Tibial nerve (tissue), 4 donors: ENCODE measurements around the gene TAGLN3.

Experiments used
- CTCF ChIP-seq, 5 experiments: fragments of 200-600 bp in 3 of 5; fragments of 450-650 bp in 2 of 5; sonication (generic) in 3 of 5; IDR thresholded peaks; one replicate each; pipeline ENCODE4 v1.5.1; 2016 to 2019; ENCODE audit warnings: antibody characterized with exemption in 5 of 5, mild to moderate bottlenecking in 3 of 5, moderate library complexity in 2 of 5
- EP300 ChIP-seq, 2 donors: sonication (generic); formaldehyde crosslinking; IDR thresholded peaks; one replicate each; pipeline ENCODE4 v1.6.1; 2017; ENCODE audit warnings: antibody characterized with exemption in 2 of 2, mild to moderate bottlenecking in 1 of 2
- POLR2A ChIP-seq, 2 donors: fragments of 450-650 bp; IDR thresholded peaks; one replicate each; pipeline ENCODE4 v1.6.1; 2017; ENCODE audit warnings: antibody characterized with exemption in 2 of 2, mild to moderate bottlenecking in 2 of 2, moderate library complexity in 2 of 2

GRCh38 chr3:112000966-112001365 is 2.2 kb downstream of the TAGLN3 start:
- no peak for TF ChIP-seq CTCF (IDR thresholded peaks at IDR 0.05)
- no peak for TF ChIP-seq POLR2A (IDR thresholded peaks at IDR 0.05)
- TF ChIP-seq EP300 (IDR thresholded peaks at IDR 0.05) = no peak
